Nephron (organoid): ENCODE measurements around the gene ACTR5.

ENCODE experiments used
- H3K27ac Mint-ChIP-seq, 3 experiments: 2 replicates each; pipeline ENCODE4 v1.8.0; 2020; ENCODE audit warnings: mixed read lengths in 3 of 3, mild to moderate bottlenecking in 2 of 3, moderate library complexity in 1 of 3
- H3K27me3 Mint-ChIP-seq: 2 replicates; pipeline ENCODE4 v1.8.0; 2021; ENCODE audit warnings: low read depth, mild to moderate bottlenecking, moderate library complexity, mixed read lengths
- H3K36me3 Mint-ChIP-seq: 2 replicates; pipeline ENCODE4 v1.8.0; 2020; ENCODE audit warnings: low read depth, mixed read lengths
- H3K4me1 Mint-ChIP-seq: 2 replicates; pipeline ENCODE4 v1.8.0; 2020; ENCODE audit warnings: mixed read lengths
- H3K4me3 Mint-ChIP-seq, 3 experiments: 2 replicates each; pipeline ENCODE4 v1.8.0; 2020; ENCODE audit warnings: mild to moderate bottlenecking in 3 of 3, mixed read lengths in 3 of 3, moderate library complexity in 2 of 3
- H3K9me3 Mint-ChIP-seq: 2 replicates; pipeline ENCODE4 v1.8.0; 2020; ENCODE audit warnings: mixed read lengths
- CTCF ChIP-seq, 3 experiments: fragments of 200-600 bp; sonication (generic); IDR thresholded peaks; one replicate each; pipeline ENCODE4 v1.5.0; 2021; ENCODE audit warnings: antibody characterized with exemption in 3 of 3; ENCODE audit not compliant: unreplicated experiment in 3 of 3

The ACTR5 gene

GRCh38 chr20:38771621-38772020 is 23.4 kb downstream of the ACTR5 start:
- TF ChIP-seq CTCF (IDR thresholded peaks at IDR 0.05; ENCODE audit: unreplicated experiment in 3 of 3) = no peak
- Mint-ChIP-seq H3K4me1 (no peaks in the 10 kb centered on the region), H3K27ac (no peak overlapping the region), H3K36me3 (peaks cover 81% of the 10 kb centered on the region), H3K9me3 (peaks cover 14% of the 10 kb centered on the region), H3K4me3 (no peak overlapping the region), H3K27me3 (no peaks in the 10 kb centered on the region)

- no peak overlapping the region for H3K4me3 Mint-ChIP-seq
These were observed 25.9 kb downstream of the ACTR5 start for GRCh38 chr20:38774167-38774566.

GRCh38 chr20:38776363-38776762 is 28.1 kb downstream of the ACTR5 start:
- Mint-ChIP-seq H3K36me3 (peaks cover 61% of the 10 kb centered on the region), H3K27me3 (peaks cover 5% of the 10 kb centered on the region), H3K4me1 (no peaks in the 10 kb centered on the region), H3K9me3 (peaks cover 14% of the 10 kb centered on the region), H3K4me3 (no peak overlapping the region), H3K27ac (no peak overlapping the region)
- TF ChIP-seq CTCF (IDR thresholded peaks at IDR 0.05; ENCODE audit: unreplicated experiment in 3 of 3) = no peak

More at GRCh38 chr20:38774167-38774566, 25.9 kb downstream of the ACTR5 start:
- no peaks in the 10 kb centered on the region for H3K4me1 Mint-ChIP-seq
- H3K27me3 Mint-ChIP-seq = peaks cover 4% of the 10 kb centered on the region
- H3K27ac Mint-ChIP-seq = no peak overlapping the region
- TF ChIP-seq CTCF (IDR thresholded peaks at IDR 0.05; ENCODE audit: unreplicated experiment in 3 of 3) = no peak
- peaks cover 14% of the 10 kb centered on the region for H3K9me3 Mint-ChIP-seq
- peaks cover 66% of the 10 kb centered on the region for H3K36me3 Mint-ChIP-seq

- Mint-ChIP-seq H3K4me1 (no peaks in the 10 kb centered on the region), H3K27me3 (peaks cover 5% of the 10 kb centered on the region), H3K4me3 (no peak overlapping the region), H3K27ac (no peak overlapping the region), H3K36me3 (peaks cover 30% of the 10 kb centered on the region), H3K9me3 (peaks cover 4% of the 10 kb centered on the region)
- TF ChIP-seq CTCF (IDR thresholded peaks at IDR 0.05; ENCODE audit: unreplicated experiment in 3 of 3) = no peak
These were observed 31.2 kb downstream of the ACTR5 start for GRCh38 chr20:38779247-38780097.

GRCh38 chr20:38782275-38782674 is 34.0 kb downstream of the ACTR5 start:
- Mint-ChIP-seq H3K36me3 (peaks cover 4% of the 10 kb centered on the region), H3K27ac (no peak overlapping the region)

More at GRCh38 chr20:38782275-38782674, 34.0 kb downstream of the ACTR5 start:
- H3K4me1 Mint-ChIP-seq = no peaks in the 10 kb centered on the region
- no peak overlapping the region for H3K4me3 Mint-ChIP-seq
- peaks cover 6% of the 10 kb centered on the region for H3K27me3 Mint-ChIP-seq
- TF ChIP-seq CTCF (IDR thresholded peaks at IDR 0.05; ENCODE audit: unreplicated experiment in 3 of 3) = no peak
- H3K9me3 Mint-ChIP-seq = no peaks in the 10 kb centered on the region
